ENCODE data around the gene FSHR. TPM values are rescaled to one million over a fixed set of nuclear protein-coding genes. Genes with fewer than 3 reads are reported as not detected.

Gene FSHR
- total and polyA plus RNA-seq, 2 experiments from 2014 or later: not detected

GRCh38 chr2:49003201-49003600 is 151.1 kb downstream of the FSHR start:
- Histone ChIP-seq H3K9me2 (ENCODE audit: insufficient read depth) (no peaks in the 10 kb centered on the region), H3F3A (replicated peaks; ENCODE audit: low read depth) (no peaks in the 10 kb centered on the region), H3K4me3 (no peak overlapping the region), H3K79me2 (replicated peaks; ENCODE audit: insufficient read depth) (no peaks in the 10 kb centered on the region), H2AFZ (no peak overlapping the region), H3K36me3 (ENCODE audit: insufficient read depth) (no peaks in the 10 kb centered on the region), H3K27ac (ENCODE audit: low read depth) (no peak overlapping the region), H3K4me2 (no peak overlapping the region), H3K4me1 (ENCODE audit: insufficient read depth) (no peaks in the 10 kb centered on the region), H4K20me1 (replicated peaks; ENCODE audit: insufficient read depth) (no peaks in the 10 kb centered on the region), H3K27me3 (ENCODE audit: insufficient read depth) (no peaks in the 10 kb centered on the region)
- ATAC-seq (no peak), DNase-seq (ENCODE audit: low spot score) (no peak)
- Mint-ChIP-seq H3K4me3 (no peak overlapping the region), H3K27ac (no peak overlapping the region), H3K9me3 (peaks cover 3% of the 10 kb centered on the region; the same call in 1 of the 3 replicates), H3K4me1 (no peaks in the 10 kb centered on the region; the same call in 2 of the 3 replicates), H3K36me3 (ENCODE audit: low read depth) (no peaks in the 10 kb centered on the region), H3K27me3 (ENCODE audit: insufficient read depth, low read depth, poor library complexity) (no peaks in the 10 kb centered on the region)
- TF ChIP-seq ZNF331 (CRISPR knock-in tag; IDR thresholded peaks at IDR 0.05; ENCODE audit: low read depth) (no peak), CREB1 (CRISPR knock-in tag; IDR thresholded peaks at IDR 0.05; ENCODE audit: low read depth) (no peak), CTCF (conservative IDR thresholded peaks at IDR 0.05; ENCODE audit: low read depth in 2 of 2) (no peak), REST (IDR thresholded peaks at IDR 0.05; ENCODE audit: unreplicated experiment) (no peak), ETS1 (IDR thresholded peaks at IDR 0.05) (no peak), POLR2AphosphoS5 (IDR thresholded peaks at IDR 0.05; ENCODE audit: low read depth) (no peak), JUNB (IDR thresholded peaks at IDR 0.05; ENCODE audit: unreplicated experiment) (no peak), EZH2 (IDR thresholded peaks at IDR 0.05; ENCODE audit: low read depth, unreplicated experiment) (no peak), STAT1 (IDR thresholded peaks at IDR 0.05; ENCODE audit: unreplicated experiment) (no peak), ZNF114 (CRISPR knock-in tag; IDR thresholded peaks at IDR 0.05) (no peak), NANOG (IDR thresholded peaks at IDR 0.05; ENCODE audit: borderline replicate concordance) (no peak), ZNF462 (CRISPR knock-in tag; IDR thresholded peaks at IDR 0.05) (no peak), EZH2phosphoT487 (IDR thresholded peaks at IDR 0.05; ENCODE audit: unreplicated experiment) (no peak)
